Peyer's patch (tissue), 4 donors: ENCODE measurements around the gene KCP.

Experiments used
- POLR2A ChIP-seq, 2 donors: fragments of 450-650 bp; IDR thresholded peaks; one replicate each; pipeline ENCODE4 v1.5.1; 2017; ENCODE audit warnings: antibody characterized with exemption in 2 of 2, mild to moderate bottlenecking in 2 of 2, moderate library complexity in 2 of 2
- TF ChIP-seq, protein P1 (sequence below), 6 experiments: fragments of 450-650 bp in 4 of 6; fragments of 200-600 bp in 2 of 6; sonication (generic) in 1 of 6; IDR thresholded peaks; one replicate each; pipeline ENCODE4 v1.5.1; 2017 to 2019; ENCODE audit warnings: antibody characterized with exemption in 6 of 6, mild to moderate bottlenecking in 3 of 6, moderate library complexity in 1 of 6

- TF ChIP-seq, protein P1, sequence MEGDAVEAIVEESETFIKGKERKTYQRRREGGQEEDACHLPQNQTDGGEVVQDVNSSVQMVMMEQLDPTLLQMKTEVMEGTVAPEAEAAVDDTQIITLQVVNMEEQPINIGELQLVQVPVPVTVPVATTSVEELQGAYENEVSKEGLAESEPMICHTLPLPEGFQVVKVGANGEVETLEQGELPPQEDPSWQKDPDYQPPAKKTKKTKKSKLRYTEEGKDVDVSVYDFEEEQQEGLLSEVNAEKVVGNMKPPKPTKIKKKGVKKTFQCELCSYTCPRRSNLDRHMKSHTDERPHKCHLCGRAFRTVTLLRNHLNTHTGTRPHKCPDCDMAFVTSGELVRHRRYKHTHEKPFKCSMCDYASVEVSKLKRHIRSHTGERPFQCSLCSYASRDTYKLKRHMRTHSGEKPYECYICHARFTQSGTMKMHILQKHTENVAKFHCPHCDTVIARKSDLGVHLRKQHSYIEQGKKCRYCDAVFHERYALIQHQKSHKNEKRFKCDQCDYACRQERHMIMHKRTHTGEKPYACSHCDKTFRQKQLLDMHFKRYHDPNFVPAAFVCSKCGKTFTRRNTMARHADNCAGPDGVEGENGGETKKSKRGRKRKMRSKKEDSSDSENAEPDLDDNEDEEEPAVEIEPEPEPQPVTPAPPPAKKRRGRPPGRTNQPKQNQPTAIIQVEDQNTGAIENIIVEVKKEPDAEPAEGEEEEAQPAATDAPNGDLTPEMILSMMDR (IDR thresholded peaks at IDR 0.05): no peak
- TF ChIP-seq POLR2A (IDR thresholded peaks at IDR 0.05): no peak
These were observed 73.0 kb downstream of the KCP start for GRCh38 chr7:128837521-128837921.
